ENCODE results near the gene ADPGK.

- TF ChIP-seq, protein P1, sequence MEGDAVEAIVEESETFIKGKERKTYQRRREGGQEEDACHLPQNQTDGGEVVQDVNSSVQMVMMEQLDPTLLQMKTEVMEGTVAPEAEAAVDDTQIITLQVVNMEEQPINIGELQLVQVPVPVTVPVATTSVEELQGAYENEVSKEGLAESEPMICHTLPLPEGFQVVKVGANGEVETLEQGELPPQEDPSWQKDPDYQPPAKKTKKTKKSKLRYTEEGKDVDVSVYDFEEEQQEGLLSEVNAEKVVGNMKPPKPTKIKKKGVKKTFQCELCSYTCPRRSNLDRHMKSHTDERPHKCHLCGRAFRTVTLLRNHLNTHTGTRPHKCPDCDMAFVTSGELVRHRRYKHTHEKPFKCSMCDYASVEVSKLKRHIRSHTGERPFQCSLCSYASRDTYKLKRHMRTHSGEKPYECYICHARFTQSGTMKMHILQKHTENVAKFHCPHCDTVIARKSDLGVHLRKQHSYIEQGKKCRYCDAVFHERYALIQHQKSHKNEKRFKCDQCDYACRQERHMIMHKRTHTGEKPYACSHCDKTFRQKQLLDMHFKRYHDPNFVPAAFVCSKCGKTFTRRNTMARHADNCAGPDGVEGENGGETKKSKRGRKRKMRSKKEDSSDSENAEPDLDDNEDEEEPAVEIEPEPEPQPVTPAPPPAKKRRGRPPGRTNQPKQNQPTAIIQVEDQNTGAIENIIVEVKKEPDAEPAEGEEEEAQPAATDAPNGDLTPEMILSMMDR (IDR thresholded peaks at IDR 0.05; ENCODE audit: low read length) = no peak
- TF ChIP-seq EZH2 (optimal IDR thresholded peaks at IDR 0.05; ENCODE audit: low read depth, low read length) = no peak
- TF ChIP-seq EZH2phosphoT487 (IDR thresholded peaks at IDR 0.05; ENCODE audit: low read length) = no peak
Observed at GRCh38 chr15:72790302-72790910, 6.8 kb upstream of the ADPGK start.

All from MM.1S (cell line).